ENCODE measurements around the gene CHAD. TPM values are rescaled to one million over a fixed set of nuclear protein-coding genes. Genes with fewer than 3 reads are reported as not detected.

The CHAD gene
- total and polyA plus RNA-seq, 12 donors = 1.7 to 26.6 (median 7.0) TPM

DNA sequence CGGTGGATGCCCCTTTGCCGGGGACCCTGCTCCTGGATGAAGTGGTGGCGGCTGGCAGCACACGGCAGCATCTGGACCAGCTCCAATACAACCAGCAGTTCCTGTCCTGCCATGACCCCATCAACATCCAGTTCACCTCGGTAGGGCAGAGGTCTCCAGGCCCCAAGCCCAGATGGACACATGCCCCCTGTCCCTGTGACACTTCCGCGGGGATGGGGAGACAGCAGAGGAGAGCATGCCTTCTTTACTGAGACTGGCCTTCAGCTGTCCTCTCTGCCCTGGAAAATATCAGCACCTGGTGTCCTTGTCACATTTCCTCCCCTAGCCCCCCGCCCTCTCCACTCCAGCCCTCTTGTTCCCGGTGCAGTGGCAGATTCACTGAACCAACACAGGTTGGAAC is 6.2 kb downstream of the CHAD start:
- no peak for TF ChIP-seq POLR2A (IDR thresholded peaks at IDR 0.05)
- TF ChIP-seq, protein P1, sequence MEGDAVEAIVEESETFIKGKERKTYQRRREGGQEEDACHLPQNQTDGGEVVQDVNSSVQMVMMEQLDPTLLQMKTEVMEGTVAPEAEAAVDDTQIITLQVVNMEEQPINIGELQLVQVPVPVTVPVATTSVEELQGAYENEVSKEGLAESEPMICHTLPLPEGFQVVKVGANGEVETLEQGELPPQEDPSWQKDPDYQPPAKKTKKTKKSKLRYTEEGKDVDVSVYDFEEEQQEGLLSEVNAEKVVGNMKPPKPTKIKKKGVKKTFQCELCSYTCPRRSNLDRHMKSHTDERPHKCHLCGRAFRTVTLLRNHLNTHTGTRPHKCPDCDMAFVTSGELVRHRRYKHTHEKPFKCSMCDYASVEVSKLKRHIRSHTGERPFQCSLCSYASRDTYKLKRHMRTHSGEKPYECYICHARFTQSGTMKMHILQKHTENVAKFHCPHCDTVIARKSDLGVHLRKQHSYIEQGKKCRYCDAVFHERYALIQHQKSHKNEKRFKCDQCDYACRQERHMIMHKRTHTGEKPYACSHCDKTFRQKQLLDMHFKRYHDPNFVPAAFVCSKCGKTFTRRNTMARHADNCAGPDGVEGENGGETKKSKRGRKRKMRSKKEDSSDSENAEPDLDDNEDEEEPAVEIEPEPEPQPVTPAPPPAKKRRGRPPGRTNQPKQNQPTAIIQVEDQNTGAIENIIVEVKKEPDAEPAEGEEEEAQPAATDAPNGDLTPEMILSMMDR (IDR thresholded peaks at IDR 0.05) = no peak
- no peak for DNase-seq
- Histone ChIP-seq H3K36me3 (replicated peaks in 1 of 2) (peaks cover 0 to 21% of the 10 kb centered on the region in 2 donors), H3K27ac (no peak overlapping the region), H3K27me3 (no peaks in the 10 kb centered on the region), H3K4me1 (replicated peaks in 1 of 2) (peaks cover 0 to 11% of the 10 kb centered on the region in 2 donors), H3K4me3 (no peak overlapping the region), H3K9me3 (replicated peaks in 1 of 3) (no peaks in the 10 kb centered on the region)
- intact Hi-C loops (cut with DNase I) = no loop called here
- WGBS, 4 donors = 76 to 87% (median 82%) methylated on average over 6 to 9 of the region's 9 CpGs

DNA sequence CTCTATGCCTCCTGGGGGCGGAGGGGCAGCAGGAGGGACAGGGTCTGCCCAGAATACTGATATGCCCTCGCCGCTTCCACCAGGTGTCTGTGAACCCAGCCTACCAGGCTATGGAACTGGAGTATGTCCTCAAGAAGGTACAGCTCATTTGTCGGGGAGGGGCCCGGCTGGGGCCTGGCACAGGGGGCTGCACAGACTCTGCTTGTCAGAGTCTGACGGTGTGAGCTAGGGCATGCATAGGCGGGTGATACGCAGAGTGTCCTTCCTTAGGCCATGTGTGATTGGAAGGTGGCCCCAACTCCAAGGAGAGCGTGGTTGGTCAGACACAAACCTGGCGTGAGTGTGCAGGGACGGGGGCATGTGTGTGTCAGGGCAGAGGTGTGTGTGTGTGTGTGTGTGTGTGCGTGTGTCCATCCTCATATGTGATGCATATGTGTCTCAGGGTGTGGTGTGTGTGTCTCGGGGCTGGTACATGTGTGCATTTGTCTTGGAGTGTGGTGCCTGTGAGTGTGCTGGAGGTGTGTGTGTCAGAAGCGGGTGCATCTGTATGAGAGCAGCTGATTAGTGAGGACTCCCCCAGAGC is 7.0 kb downstream of the CHAD start:
- no peak overlapping the region for H3K27ac ChIP-seq
- TF ChIP-seq, protein P1 (IDR thresholded peaks at IDR 0.05) = no peak
- no peak for TF ChIP-seq POLR2A (IDR thresholded peaks at IDR 0.05)
- H3K36me3 ChIP-seq (replicated peaks in 1 of 2) = peaks cover 0 to 21% of the 10 kb centered on the region in 2 donors
- H3K9me3 ChIP-seq (replicated peaks in 1 of 3) = no peaks in the 10 kb centered on the region
- H3K4me3 ChIP-seq = no peak overlapping the region
- intact Hi-C loops (cut with DNase I) = no loop called here
- DNase-seq = no peak
- H3K27me3 ChIP-seq = no peaks in the 10 kb centered on the region
- 87 to 93% (median 90%) methylated on average over 9 to 14 of the region's 14 CpGs for WGBS, 4 donors
- peaks cover 0 to 11% of the 10 kb centered on the region in 2 donors for H3K4me1 ChIP-seq (replicated peaks in 1 of 2)

DNA sequence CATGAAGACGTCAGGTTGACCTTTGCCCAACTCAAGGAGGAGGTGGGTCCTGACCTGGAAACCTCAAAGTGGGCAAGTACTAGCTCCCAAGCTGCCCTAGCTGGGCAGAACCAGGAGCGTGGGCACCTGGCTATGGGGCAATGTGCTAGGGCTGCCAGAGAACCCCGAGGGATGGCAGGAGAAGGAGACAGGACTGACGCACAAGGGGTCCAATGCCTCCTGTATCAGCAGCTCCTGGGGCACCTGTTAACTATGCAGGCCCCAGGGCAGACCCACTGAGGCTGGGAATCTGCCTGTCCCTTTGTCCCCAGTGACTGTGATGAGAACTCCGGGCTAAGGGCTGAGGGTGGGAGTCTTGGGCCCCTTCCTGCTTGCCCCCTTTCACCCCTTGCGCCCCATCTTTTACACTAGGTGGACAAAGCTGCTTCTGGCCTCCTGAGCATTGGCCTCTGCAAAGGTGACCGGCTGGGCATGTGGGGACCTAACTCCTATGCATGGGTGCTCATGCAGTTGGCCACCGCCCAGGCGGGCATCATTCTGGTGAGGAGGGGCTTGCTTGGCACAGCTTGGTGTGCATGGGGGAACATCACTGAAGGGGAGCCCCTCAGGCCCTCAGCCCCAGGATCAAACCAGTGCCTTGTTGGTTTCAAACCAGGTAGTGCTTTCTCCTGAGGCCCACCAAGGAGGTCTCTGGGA is 7.7 kb downstream of the CHAD start:
- H3K27ac ChIP-seq = no peak overlapping the region
- no peaks in the 10 kb centered on the region for H3K27me3 ChIP-seq
- intact Hi-C loops (cut with DNase I) = no loop called here
- TF ChIP-seq, protein P1 (IDR thresholded peaks at IDR 0.05) = no peak
- TF ChIP-seq POLR2A (IDR thresholded peaks at IDR 0.05) = no peak
- WGBS, 4 donors = 91 to 95% (median 93%) methylated on average over 5 to 9 of the region's 9 CpGs
- H3K4me1 ChIP-seq (replicated peaks in 1 of 2) = peaks cover 0 to 11% of the 10 kb centered on the region in 2 donors
- DNase-seq = no peak
- peaks cover 0 to 21% of the 10 kb centered on the region in 2 donors for H3K36me3 ChIP-seq (replicated peaks in 1 of 2)
- no peak overlapping the region for H3K4me3 ChIP-seq
- H3K9me3 ChIP-seq (replicated peaks in 1 of 3) = no peaks in the 10 kb centered on the region

GRCh38 chr17:50459756-50460155 is 8.9 kb downstream of the CHAD start:
- 83 to 100% (median 98%) methylated on average over 1 to 4 of the region's 4 CpGs for WGBS, 4 donors
- intact Hi-C loops (cut with DNase I) = no loop called here
- Histone ChIP-seq H3K36me3 (replicated peaks in 1 of 2) (peaks cover 0 to 21% of the 10 kb centered on the region in 2 donors), H3K9me3 (replicated peaks in 1 of 3) (no peaks in the 10 kb centered on the region), H3K27me3 (no peaks in the 10 kb centered on the region), H3K27ac (no peak overlapping the region), H3K4me1 (replicated peaks in 1 of 2) (peaks cover 0 to 11% of the 10 kb centered on the region in 2 donors), H3K4me3 (no peak overlapping the region)
- TF ChIP-seq, protein P1 (IDR thresholded peaks at IDR 0.05) = no peak
- no peak for TF ChIP-seq POLR2A (IDR thresholded peaks at IDR 0.05)
- DNase-seq = no peak

Data from adrenal gland (tissue), 12 donors.